Erythroblast (primary cell): ENCODE data around the gene PHACTR3.

ENCODE experiments used
- GATA1 ChIP-seq: IDR thresholded peaks from 2 replicates; pipeline ENCODE4 v1.6.1; 2011; ENCODE audit warnings: low read depth, mild to moderate bottlenecking, control low read depth, low read length, moderate library complexity
- POLR2A ChIP-seq: IDR thresholded peaks from 2 replicates; pipeline ENCODE4 v1.6.1; 2011; ENCODE audit warnings: mild to moderate bottlenecking, low read length

GRCh38 chr20:59866338-59866737, 262.0 kb downstream of the PHACTR3 start:
- TF ChIP-seq POLR2A (no peak), GATA1 (no peak)
